ENCODE data around the gene C2CD2.
"Not testable (repeated sequence)": the region's sequence is repeated elsewhere in the genome, so short reads cannot be mapped to it uniquely, and the experiment has no call there.

C2CD2 gene

GRCh38 chr21:41953831-41954653 is at the start of gene C2CD2:
C2CD2 (minus strand) TSS chr21:41954018; CDS start chr21:41953648, 370 bp downstream.
- DNase-seq (ENCODE audit: low read depth in 1 of 2, low spot score in 1 of 2) = peak; percentile 76 to 87
- in situ Hi-C loops (cut with HindIII; ENCODE audit: low pct_unique_long_range_greater_than_20kb, low sequenced_read_pairs) = no loop called here

GRCh38 chr21:42003051-42003461 is 49.2 kb upstream of the C2CD2 start:
- DNase-seq (ENCODE audit: low read depth in 1 of 2, low spot score in 1 of 2) = no peak
- in situ Hi-C loops (cut with HindIII; ENCODE audit: low pct_unique_long_range_greater_than_20kb, low sequenced_read_pairs) = no loop called here
- TF ChIP-seq JUND (IDR thresholded peaks at IDR 0.05; ENCODE audit: low read depth) = no peak

More at GRCh38 chr21:41953831-41954653, at the start of gene C2CD2:
- no peak for TF ChIP-seq JUND (IDR thresholded peaks at IDR 0.05; ENCODE audit: low read depth)

- no peak for TF ChIP-seq JUND (IDR thresholded peaks at IDR 0.05; ENCODE audit: low read depth)
- DNase-seq (ENCODE audit: low read depth in 1 of 2, low spot score in 1 of 2) = no peak
- in situ Hi-C loops (cut with HindIII; ENCODE audit: low pct_unique_long_range_greater_than_20kb, low sequenced_read_pairs) = no loop called here
These were observed 48.7 kb upstream of the C2CD2 start for GRCh38 chr21:42002421-42002958.

- TF ChIP-seq JUND (IDR thresholded peaks at IDR 0.05; ENCODE audit: low read depth) = no peak
- in situ Hi-C loops (cut with HindIII; ENCODE audit: low pct_unique_long_range_greater_than_20kb, low sequenced_read_pairs) = no loop called here
- no peak for DNase-seq (ENCODE audit: low read depth in 1 of 2, low spot score in 1 of 2)
These were observed 48.0 kb upstream of the C2CD2 start for GRCh38 chr21:42001781-42002180.

GRCh38 chr21:42000908-42001307 is 47.1 kb upstream of the C2CD2 start:
- in situ Hi-C loops (cut with HindIII; ENCODE audit: low pct_unique_long_range_greater_than_20kb, low sequenced_read_pairs) = no loop called here

GRCh38 chr21:41997657-41998056 is 43.8 kb upstream of the C2CD2 start:
- in situ Hi-C loops (cut with HindIII; ENCODE audit: low pct_unique_long_range_greater_than_20kb, low sequenced_read_pairs) = no loop called here
- DNase-seq (ENCODE audit: low read depth in 1 of 2, low spot score in 1 of 2) = no peak
- TF ChIP-seq JUND (IDR thresholded peaks at IDR 0.05; ENCODE audit: low read depth) = no peak

More at GRCh38 chr21:42000908-42001307, 47.1 kb upstream of the C2CD2 start:
- DNase-seq (ENCODE audit: low read depth in 1 of 2, low spot score in 1 of 2) = no peak
- TF ChIP-seq JUND (IDR thresholded peaks at IDR 0.05; ENCODE audit: low read depth) = no peak

GRCh38 chr21:41995577-41995976 is 41.8 kb upstream of the C2CD2 start:
- in situ Hi-C loops (cut with HindIII; ENCODE audit: low pct_unique_long_range_greater_than_20kb, low sequenced_read_pairs) = no loop called here
- no peak for DNase-seq (ENCODE audit: low read depth in 1 of 2, low spot score in 1 of 2)
- no peak for TF ChIP-seq JUND (IDR thresholded peaks at IDR 0.05; ENCODE audit: low read depth)

- in situ Hi-C loops (cut with HindIII; ENCODE audit: low pct_unique_long_range_greater_than_20kb, low sequenced_read_pairs); DNase-seq (ENCODE audit: low read depth in 1 of 2, low spot score in 1 of 2): not testable (repeated sequence)
These were observed 40.8 kb upstream of the C2CD2 start for GRCh38 chr21:41994613-41995012.

GRCh38 chr21:41993744-41994143 is 39.9 kb upstream of the C2CD2 start:
- TF ChIP-seq JUND (IDR thresholded peaks at IDR 0.05; ENCODE audit: low read depth) = no peak
- in situ Hi-C loops (cut with HindIII; ENCODE audit: low pct_unique_long_range_greater_than_20kb, low sequenced_read_pairs) = no loop called here
- no peak for DNase-seq (ENCODE audit: low read depth in 1 of 2, low spot score in 1 of 2)

GRCh38 chr21:41992576-41992975 is 38.8 kb upstream of the C2CD2 start:
- no peak for DNase-seq (ENCODE audit: low read depth in 1 of 2, low spot score in 1 of 2)
- no peak for TF ChIP-seq JUND (IDR thresholded peaks at IDR 0.05; ENCODE audit: low read depth)
- in situ Hi-C loops (cut with HindIII; ENCODE audit: low pct_unique_long_range_greater_than_20kb, low sequenced_read_pairs) = no loop called here

- DNase-seq (ENCODE audit: low read depth in 1 of 2, low spot score in 1 of 2) = no peak
- in situ Hi-C loops (cut with HindIII; ENCODE audit: low pct_unique_long_range_greater_than_20kb, low sequenced_read_pairs) = no loop called here
- no peak for TF ChIP-seq JUND (IDR thresholded peaks at IDR 0.05; ENCODE audit: low read depth)
These were observed 37.8 kb upstream of the C2CD2 start for GRCh38 chr21:41991659-41992058.

GRCh38 chr21:41989698-41990097 is 35.9 kb upstream of the C2CD2 start:
- TF ChIP-seq JUND (IDR thresholded peaks at IDR 0.05; ENCODE audit: low read depth) = no peak
- in situ Hi-C loops (cut with HindIII; ENCODE audit: low pct_unique_long_range_greater_than_20kb, low sequenced_read_pairs) = no loop called here

GRCh38 chr21:41987310-41987709 is 33.5 kb upstream of the C2CD2 start:
- no peak for DNase-seq (ENCODE audit: low read depth in 1 of 2, low spot score in 1 of 2)
- in situ Hi-C loops (cut with HindIII; ENCODE audit: low pct_unique_long_range_greater_than_20kb, low sequenced_read_pairs) = no loop called here
- TF ChIP-seq JUND (IDR thresholded peaks at IDR 0.05; ENCODE audit: low read depth) = no peak

More at GRCh38 chr21:41989698-41990097, 35.9 kb upstream of the C2CD2 start:
- no peak for DNase-seq (ENCODE audit: low read depth in 1 of 2, low spot score in 1 of 2)

Data from T47D (cell line).